Stomach (tissue), 9 donors: Measurements from ENCODE around the gene GLRX2. TPM values are rescaled to one million over a fixed set of nuclear protein-coding genes. Genes with fewer than 3 reads are reported as not detected.

Experiments used
- DNase-seq, 2 donors: peaks; one replicate each; pipeline versions ENCODE4 v3.0.0 to v3.0.0-alpha.2; 2013 to 2019
- H3K27ac ChIP-seq, 5 donors: fragments of 200-600 bp in 4 of 5; sonication (generic) in 4 of 5; one replicate each; pipeline ENCODE4 v1.5.1; 2013 to 2019; ENCODE audit warnings: mild to moderate bottlenecking in 1 of 5, moderate library complexity in 1 of 5
- H3K27me3 ChIP-seq, 3 donors: fragments of 200-600 bp; sonication (generic); one replicate each; pipeline ENCODE4 v1.5.1; 2017 to 2019; ENCODE audit warnings: mixed run types in 1 of 3
- H3K36me3 ChIP-seq, 4 donors: fragments of 200-600 bp; sonication (generic); 1 replicate in 3 of 4; 2 replicates in 1 of 4; pipeline ENCODE4 v1.5.1; 2016 to 2019
- H3K4me1 ChIP-seq, 4 donors: fragments of 200-600 bp; sonication (generic); one replicate each; pipeline ENCODE4 v1.5.1; 2016 to 2019
- H3K4me3 ChIP-seq, 4 donors: fragments of 200-600 bp; sonication (generic) in 3 of 4; one replicate each; pipeline ENCODE4 v1.5.1; 2016 to 2019; ENCODE audit warnings: mild to moderate bottlenecking in 1 of 4
- H3K9me3 ChIP-seq, 4 donors: fragments of 200-600 bp; sonication (generic); one replicate each; pipeline ENCODE4 v1.5.1; 2016 to 2019
- EP300 ChIP-seq: sonication (generic); formaldehyde crosslinking; IDR thresholded peaks from one replicate; pipeline ENCODE4 v1.6.1; 2017; ENCODE audit warnings: antibody characterized with exemption
- POLR2A ChIP-seq, 4 donors: fragments of 450-650 bp; IDR thresholded peaks; one replicate each; pipeline ENCODE4 v1.6.1; 2016; ENCODE audit warnings: antibody characterized with exemption in 4 of 4, control low read depth in 2 of 4, mild to moderate bottlenecking in 1 of 4, moderate library complexity in 1 of 4
- POLR2AphosphoS5 ChIP-seq, 3 donors: sonication (generic); formaldehyde crosslinking; IDR thresholded peaks; one replicate each; pipeline ENCODE4 v1.6.1; 2016; ENCODE audit warnings: antibody characterized with exemption in 3 of 3
- WGBS, 5 donors: extraction: QIAGEN DNeasy Blood & Tissue Kit in 3 of 5; methylation state at CpG; one replicate each; pipeline versions ENCODE4 v1.1.5 to v1.1.7; 2013 to 2018; 5-methylcytosine and 5-hydroxymethylcytosine counted together
- intact Hi-C: fragments of 100-400 bp; cut with DNase I; formaldehyde crosslinking; loops from one replicate; pipeline ENCODE4 v1.15.1; 2023; ENCODE audit warnings: low total_unique reads
- polyA plus RNA-seq, 3 donors: library from polyadenylated mRNA; stranded (reverse); fragments of 200-250 nt; gene quantifications; one replicate each; pipeline ENCODE4 v1.2.3, GENCODE V29; 2013
- total RNA-seq, 5 donors: library from RNA; depleted of rRNA; stranded (reverse); fragments of >200 nt; gene quantifications; one replicate each; pipeline versions ENCODE4 v1.1.0 to v1.2.3, GENCODE V29; 2014 to 2016
- TF ChIP-seq, protein P1 (sequence below), 7 experiments: fragments of 450-650 bp in 4 of 7; fragments of 200-600 bp in 3 of 7; sonication (generic) in 3 of 7; IDR thresholded peaks; one replicate each; pipeline ENCODE4 v1.5.1; 2016 to 2019; ENCODE audit warnings: antibody characterized with exemption in 7 of 7, control low read depth in 2 of 7, mild to moderate bottlenecking in 1 of 7
- donor health status: healthy with polysubstance abuse.
- donor health status: Bipolar disorder and iron deficiency.
- donor health status: healthy.

GLRX2 gene
- total and polyA plus RNA-seq, 8 donors, result 1.2 to 18.7 (median 5.8) TPM

DNA sequence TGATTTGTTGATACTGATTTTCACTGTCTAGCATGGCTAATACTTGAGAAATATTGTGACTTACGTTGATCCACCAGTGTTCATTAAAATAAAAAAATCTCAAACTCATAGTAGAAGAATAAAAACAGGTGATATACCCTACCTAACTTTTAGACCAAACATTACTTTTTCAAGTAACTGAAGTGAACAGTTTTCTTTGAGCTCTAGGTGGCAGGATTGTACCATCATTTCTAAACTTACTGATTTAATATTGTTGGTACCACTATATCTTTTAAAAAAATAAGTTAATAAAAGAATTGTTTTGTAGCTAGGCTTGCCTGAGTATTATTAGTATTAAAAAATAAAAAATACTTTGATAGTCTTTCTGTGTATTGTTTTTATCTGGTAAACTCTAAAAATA lies 38.1 kb upstream of the GLRX2 start:
- TF ChIP-seq EP300, result no peak
- TF ChIP-seq, protein P1, sequence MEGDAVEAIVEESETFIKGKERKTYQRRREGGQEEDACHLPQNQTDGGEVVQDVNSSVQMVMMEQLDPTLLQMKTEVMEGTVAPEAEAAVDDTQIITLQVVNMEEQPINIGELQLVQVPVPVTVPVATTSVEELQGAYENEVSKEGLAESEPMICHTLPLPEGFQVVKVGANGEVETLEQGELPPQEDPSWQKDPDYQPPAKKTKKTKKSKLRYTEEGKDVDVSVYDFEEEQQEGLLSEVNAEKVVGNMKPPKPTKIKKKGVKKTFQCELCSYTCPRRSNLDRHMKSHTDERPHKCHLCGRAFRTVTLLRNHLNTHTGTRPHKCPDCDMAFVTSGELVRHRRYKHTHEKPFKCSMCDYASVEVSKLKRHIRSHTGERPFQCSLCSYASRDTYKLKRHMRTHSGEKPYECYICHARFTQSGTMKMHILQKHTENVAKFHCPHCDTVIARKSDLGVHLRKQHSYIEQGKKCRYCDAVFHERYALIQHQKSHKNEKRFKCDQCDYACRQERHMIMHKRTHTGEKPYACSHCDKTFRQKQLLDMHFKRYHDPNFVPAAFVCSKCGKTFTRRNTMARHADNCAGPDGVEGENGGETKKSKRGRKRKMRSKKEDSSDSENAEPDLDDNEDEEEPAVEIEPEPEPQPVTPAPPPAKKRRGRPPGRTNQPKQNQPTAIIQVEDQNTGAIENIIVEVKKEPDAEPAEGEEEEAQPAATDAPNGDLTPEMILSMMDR (IDR thresholded peaks at IDR 0.05), result peak in 1 of 7 experiments; percentile 12
- no peak overlapping the region for H3K4me3 ChIP-seq
- intact Hi-C loops, result no loop called here
- 72 to 80% (median 75%) methylated on average over 1 of the region's 1 CpG for WGBS, 5 donors
- H3K27me3 ChIP-seq, result no peaks in the 10 kb centered on the region
- peaks cover 0 to 12% (median 6%) of the 10 kb centered on the region in 4 donors for H3K4me1 ChIP-seq
- peaks cover 15 to 75% (median 73%) of the 10 kb centered on the region in 4 donors for H3K36me3 ChIP-seq
- DNase-seq, result peak in 1 of 2 donors; percentile 45
- H3K27ac ChIP-seq, result no peak overlapping the region
- H3K9me3 ChIP-seq, result no peaks in the 10 kb centered on the region

- no peak for DNase-seq
- Histone ChIP-seq H3K27ac (no peak overlapping the region), H3K27me3 (no peaks in the 10 kb centered on the region), H3K9me3 (no peaks in the 10 kb centered on the region), H3K4me1 (peaks cover 0 to 12% (median 6%) of the 10 kb centered on the region in 4 donors), H3K4me3 (no peak overlapping the region), H3K36me3 (peaks cover 20 to 76% (median 73%) of the 10 kb centered on the region in 4 donors)
- 48 to 61% (median 52%) methylated on average over 2 of the region's 2 CpGs for WGBS, 5 donors
- intact Hi-C loops, result no loop called here
- TF ChIP-seq EP300 (no peak), POLR2AphosphoS5 (IDR thresholded peaks at IDR 0.05) (no peak), POLR2A (IDR thresholded peaks at IDR 0.05) (no peak)
- TF ChIP-seq, protein P1 (IDR thresholded peaks at IDR 0.05), result no peak
Observed at GRCh38 chr1:193142409-193142808, 37.2 kb upstream of the GLRX2 start.

- DNase-seq, result no peak
- no peak for TF ChIP-seq POLR2A (IDR thresholded peaks at IDR 0.05)
- TF ChIP-seq, protein P1 (IDR thresholded peaks at IDR 0.05), result no peak
- TF ChIP-seq EP300, result no peak
- TF ChIP-seq POLR2AphosphoS5 (IDR thresholded peaks at IDR 0.05), result no peak
- intact Hi-C loops, result no loop called here
- 69 to 85% (median 76%) methylated on average over 3 of the region's 3 CpGs for WGBS, 5 donors
- Histone ChIP-seq H3K4me1 (peaks cover 0 to 16% (median 6%) of the 10 kb centered on the region in 4 donors), H3K27ac (no peak overlapping the region), H3K4me3 (no peak overlapping the region), H3K27me3 (no peaks in the 10 kb centered on the region), H3K36me3 (peaks cover 20 to 74% (median 72%) of the 10 kb centered on the region in 4 donors), H3K9me3 (no peaks in the 10 kb centered on the region)
Observed at GRCh38 chr1:193141804-193142203, 36.6 kb upstream of the GLRX2 start.

DNA sequence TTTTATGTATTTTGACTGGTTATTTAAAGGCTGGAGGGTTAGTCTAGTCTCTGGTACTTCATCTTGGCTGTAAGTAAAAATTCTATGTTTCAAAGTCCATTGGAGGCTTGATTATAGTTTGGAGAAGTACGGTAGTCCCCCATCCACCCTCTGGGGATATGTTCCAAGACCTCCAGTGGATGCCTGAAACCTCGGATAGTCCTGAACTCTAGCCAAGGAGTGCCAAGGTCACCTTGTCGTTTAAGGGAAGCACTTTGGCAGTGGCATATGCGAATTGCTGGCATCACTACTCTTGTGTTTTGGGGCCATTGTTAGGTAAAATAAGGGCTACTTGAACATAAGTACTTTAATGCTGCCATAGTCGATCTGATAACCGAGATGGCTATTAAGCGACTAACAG lies 35.0 kb upstream of the GLRX2 start:
- no peak for TF ChIP-seq POLR2AphosphoS5 (IDR thresholded peaks at IDR 0.05)
- TF ChIP-seq POLR2A (IDR thresholded peaks at IDR 0.05), result no peak
- no peaks in the 10 kb centered on the region for H3K9me3 ChIP-seq
- H3K4me1 ChIP-seq, result peaks cover 0 to 16% (median 6%) of the 10 kb centered on the region in 4 donors
- peaks cover 26 to 74% (median 72%) of the 10 kb centered on the region in 4 donors for H3K36me3 ChIP-seq
- WGBS, 5 donors, result 72 to 82% (median 75%) methylated on average over 7 of the region's 7 CpGs
- intact Hi-C loops, result no loop called here
- no peak for DNase-seq
- no peak overlapping the region for H3K4me3 ChIP-seq
- no peaks in the 10 kb centered on the region for H3K27me3 ChIP-seq
- H3K27ac ChIP-seq, result no peak overlapping the region

DNA sequence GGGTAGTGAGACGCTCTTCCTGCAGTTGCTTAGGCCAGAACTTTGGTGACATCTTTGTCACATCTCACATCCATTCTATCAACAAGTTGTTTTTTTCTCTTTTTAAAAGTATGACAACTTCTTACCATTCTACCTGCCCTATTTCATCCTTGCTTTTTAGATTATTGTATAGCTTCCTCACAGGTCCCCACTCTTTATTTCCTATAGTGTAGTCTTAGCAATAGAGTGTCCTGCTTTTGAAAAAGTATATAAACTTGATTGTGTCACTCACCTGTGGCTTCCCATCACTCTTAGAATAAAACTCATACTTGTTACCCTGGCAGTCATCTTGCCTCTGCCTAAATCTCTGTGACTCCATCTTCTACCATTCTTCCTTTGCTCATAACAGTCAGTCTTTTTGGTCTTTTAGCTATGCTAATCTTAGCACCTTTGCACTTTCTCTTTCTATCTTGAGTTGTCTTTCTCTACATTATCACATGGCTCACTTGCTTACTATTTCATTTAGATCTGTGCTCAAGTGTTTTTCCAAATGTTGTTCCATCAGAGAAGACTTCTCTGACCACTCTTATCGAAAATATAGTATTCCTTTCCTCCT lies 26.1 kb upstream of the GLRX2 start:
- no peaks in the 10 kb centered on the region for H3K27me3 ChIP-seq
- WGBS, 5 donors, result 93 to 99% (median 96%) methylated on average over 2 of the region's 2 CpGs
- H3K36me3 ChIP-seq, result peaks cover 25 to 74% (median 64%) of the 10 kb centered on the region in 4 donors
- no peaks in the 10 kb centered on the region for H3K9me3 ChIP-seq
- H3K4me3 ChIP-seq, result no peak overlapping the region
- no peak overlapping the region for H3K27ac ChIP-seq
- H3K4me1 ChIP-seq, result peaks cover 0 to 17% (median 8%) of the 10 kb centered on the region in 4 donors
- no peak for DNase-seq
- TF ChIP-seq POLR2A (IDR thresholded peaks at IDR 0.05) (no peak), EP300 (no peak), POLR2AphosphoS5 (IDR thresholded peaks at IDR 0.05) (no peak)
- TF ChIP-seq, protein P1 (IDR thresholded peaks at IDR 0.05), result no peak
- intact Hi-C loops, result no loop called here
